GM21447 (cell line): ENCODE measurements around the gene CDKN1C.

Experiments used
- ATAC-seq: cut with Tn5 transposase; IDR thresholded peaks from one replicate; pipeline ENCODE4 v1.9.1; 2021; ENCODE audit not compliant: unreplicated experiment

CDKN1C gene

DNA sequence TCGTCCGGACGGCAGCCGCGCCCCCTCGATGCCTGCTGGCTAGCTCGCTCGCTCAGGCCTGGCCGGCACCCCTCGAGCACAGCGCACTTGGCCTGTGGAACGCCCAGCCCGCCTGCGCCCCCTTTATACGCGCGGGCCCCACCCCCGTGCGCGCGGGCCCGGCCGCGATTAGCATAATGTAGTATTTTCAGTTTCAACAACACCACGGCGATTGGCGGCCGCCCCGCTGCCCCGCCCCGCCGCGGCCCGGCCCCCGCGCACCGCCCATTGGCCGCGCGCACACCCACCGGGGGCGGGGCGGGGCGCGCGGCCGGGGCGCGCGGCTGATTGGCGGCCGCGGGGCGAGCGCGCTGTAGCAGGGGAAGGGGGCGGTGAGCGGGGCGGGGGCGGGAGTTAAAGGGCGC is at the start of gene CDKN1C:
Gene CDKN1C (minus strand): TSS at position 98 of the 404 bp plus-strand sequence. CDS start 319 bp downstream, outside the sequence.
- peak; percentile 74 for ATAC-seq

- no peak for ATAC-seq
Observed at GRCh38 chr11:2934611-2935239, 49.1 kb upstream of the CDKN1C start.

- no peak for ATAC-seq
Observed at GRCh38 chr11:2934021-2934550, 48.5 kb upstream of the CDKN1C start.

DNA sequence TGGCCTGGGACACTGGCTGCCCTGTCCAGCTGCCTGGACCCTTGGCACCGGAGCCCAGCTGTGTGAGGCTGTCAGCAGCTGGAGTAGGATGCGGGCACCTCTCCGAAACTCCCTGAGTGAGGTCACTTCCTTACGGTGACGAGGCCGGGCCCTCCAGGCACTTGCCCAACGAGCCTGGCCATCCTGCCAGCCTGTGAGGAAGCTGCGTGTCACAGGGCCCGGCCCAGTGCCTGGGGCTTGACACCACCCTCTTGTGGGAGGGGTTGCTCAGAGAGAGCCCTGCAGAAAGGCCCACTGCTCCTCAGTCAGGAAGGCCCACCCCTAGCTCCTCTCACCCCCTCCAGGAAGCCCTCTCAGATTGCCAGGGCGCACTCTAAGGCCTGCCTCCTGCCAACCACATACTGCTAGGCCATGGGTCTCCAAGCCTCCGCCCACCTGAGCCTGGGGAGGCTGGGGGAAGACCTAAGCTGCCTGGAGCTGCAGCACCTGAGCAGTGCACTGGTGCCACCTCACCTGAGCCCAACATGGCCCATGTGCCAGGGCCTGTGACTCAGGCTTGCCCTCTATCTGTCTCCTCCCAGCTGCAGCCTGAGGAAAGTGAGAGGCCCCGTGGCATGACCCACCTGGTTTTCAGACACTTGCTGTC is 47.9 kb upstream of the CDKN1C start:
- no peak for ATAC-seq

DNA sequence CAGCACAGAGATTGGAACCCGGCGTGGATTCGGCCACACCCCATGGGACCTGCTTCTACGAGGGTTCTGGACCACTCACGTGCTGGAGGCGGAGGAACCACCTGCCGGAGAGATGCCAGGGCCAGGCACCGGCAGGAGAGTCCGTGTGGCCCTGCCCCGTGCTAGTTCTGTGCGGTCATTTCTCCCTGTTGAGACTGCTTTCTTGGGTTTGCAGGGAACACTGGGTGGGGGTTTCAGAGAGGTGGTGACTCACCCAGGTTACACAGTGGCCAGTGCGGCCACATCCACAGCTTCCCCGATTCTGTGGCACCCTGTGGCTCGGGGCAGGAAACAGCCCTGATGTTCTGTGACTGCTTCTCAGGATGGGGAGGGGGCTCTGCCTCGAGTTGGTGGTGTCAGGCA is 47.3 kb upstream of the CDKN1C start:
- no peak for ATAC-seq

DNA sequence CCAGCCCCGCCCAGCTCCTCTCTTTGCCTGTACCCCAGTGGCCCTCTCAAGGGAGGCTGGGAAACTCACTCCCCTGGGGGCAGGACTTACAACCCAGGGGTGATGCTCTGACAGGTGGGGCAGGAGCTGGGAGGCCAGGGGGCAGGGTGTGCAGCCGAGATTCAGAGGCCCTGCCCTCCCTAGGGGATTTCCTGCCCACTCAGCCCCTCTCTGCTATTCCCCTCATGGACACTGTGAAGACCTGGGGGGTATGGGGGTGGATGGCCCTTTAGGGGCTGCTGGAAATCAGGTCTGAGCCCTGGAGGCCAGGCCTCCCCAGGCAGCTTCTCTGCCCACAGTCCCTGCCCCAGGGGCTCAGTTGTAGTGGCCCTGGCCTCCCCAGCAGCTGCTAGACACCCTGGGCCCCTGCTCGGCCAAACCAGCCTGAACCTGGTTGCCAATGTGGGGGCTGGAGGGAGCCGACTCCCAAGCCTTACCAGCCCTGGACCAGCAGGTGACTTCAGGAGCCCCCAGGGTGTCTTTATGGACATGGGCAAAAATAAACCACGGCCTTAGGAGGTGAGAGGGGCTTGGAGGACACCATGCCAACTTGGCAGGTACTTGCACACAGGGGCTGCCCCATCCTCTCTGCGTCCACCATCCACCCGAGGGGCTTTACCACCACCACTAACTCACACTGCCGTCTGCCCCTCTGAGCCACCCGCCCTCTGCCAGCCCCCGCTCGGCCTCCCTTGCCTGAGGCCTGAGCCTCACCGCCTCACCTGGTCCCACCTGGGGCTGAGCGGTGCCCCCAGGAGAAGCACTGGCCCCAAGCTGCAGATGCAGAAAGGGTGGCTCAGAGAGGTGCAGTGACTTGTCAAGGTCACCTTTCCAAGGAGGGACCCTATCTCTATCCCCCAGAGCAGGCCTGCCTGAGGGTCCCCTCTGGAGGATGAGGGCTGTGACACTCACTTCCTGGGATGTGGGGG is 46.5 kb upstream of the CDKN1C start:
- no peak for ATAC-seq

GRCh38 chr11:2931420-2931746 is 45.8 kb upstream of the CDKN1C start:
- ATAC-seq: no peak

DNA sequence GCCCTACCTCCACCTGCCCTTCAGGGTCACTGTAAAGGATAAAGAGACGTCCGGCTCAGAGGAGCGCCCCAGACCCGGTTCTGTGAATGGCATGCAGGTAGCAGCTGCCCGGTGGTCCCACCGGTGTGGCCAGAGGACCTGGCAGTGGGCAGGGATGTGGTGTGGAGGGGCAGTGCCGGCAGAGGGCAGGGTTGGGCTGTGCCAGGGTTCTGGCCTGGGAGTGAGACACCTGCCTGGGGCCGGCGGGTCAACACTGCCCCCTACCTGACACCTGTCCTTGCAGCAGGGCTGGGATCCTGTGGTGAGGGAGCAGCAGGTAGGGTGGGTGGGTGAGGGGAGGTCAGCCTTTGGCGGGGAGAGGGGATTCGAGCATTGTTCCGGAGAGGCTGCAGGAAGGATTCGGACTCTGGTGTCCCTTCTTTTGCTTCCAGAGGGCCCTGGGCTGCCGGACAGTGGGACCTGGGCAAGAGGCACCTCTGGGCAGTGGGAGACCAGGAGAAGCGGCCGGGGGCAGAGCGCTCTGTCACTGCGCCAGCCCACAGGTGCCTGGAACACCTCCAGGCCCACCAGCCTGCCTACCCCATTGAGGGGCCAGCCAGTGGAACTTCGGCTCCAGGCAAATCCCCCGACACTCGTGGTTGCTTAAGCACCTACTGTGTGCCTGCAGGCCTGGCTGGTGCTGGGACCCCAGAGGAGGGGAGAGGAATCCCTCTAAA is 45.3 kb upstream of the CDKN1C start:
- peak; percentile 47 for ATAC-seq

- peak; percentile 52 for ATAC-seq
Observed at GRCh38 chr11:2929950-2930703, 44.6 kb upstream of the CDKN1C start.

GRCh38 chr11:2929531-2929949 is 44.0 kb upstream of the CDKN1C start:
- no peak for ATAC-seq

GRCh38 chr11:2928605-2929530 is 43.3 kb upstream of the CDKN1C start, which contains the start of gene PHLDA2:
TSS of gene PHLDA2 (minus strand) at chr11:2929420. CDS start at chr11:2929364, 56 bp downstream.
- ATAC-seq: no peak

GRCh38 chr11:2927851-2928604 is 42.5 kb upstream of the CDKN1C start:
- no peak for ATAC-seq

DNA sequence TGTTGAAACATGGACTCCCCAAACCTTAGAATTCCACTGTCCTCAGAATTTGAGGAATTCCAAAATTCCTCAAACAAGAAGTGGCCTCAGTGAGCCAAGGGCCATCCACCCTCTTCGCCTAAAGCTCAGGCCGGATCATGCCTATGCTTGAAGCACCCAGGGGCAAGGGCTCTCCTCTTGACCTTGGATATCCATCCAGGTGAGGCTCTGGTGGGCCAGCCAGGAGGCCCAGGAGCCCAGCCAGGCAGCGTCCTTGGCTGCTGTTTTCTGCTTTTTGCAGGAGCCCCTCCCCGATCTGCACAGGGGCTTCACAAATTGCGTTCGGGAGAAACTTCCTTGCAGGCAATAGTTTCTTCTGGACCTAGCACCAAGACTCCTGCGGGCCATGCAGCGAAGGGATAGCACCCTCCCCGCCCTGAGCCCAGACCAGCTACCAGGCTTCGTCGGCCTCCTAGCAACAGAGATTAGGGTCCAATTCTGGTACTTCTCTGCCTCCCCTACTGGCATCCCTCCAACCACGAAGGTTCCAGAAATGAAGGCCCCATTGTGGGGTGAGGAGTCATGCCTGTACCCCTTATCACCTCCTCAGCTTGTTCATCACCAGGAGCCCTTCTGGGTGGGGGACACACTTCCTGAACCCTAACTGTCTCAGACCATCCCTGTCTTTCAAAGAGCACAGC is 41.7 kb upstream of the CDKN1C start:
- ATAC-seq: no peak

GRCh38 chr11:2926611-2927051 is 41.1 kb upstream of the CDKN1C start:
- no peak for ATAC-seq

- ATAC-seq: no peak
Observed at GRCh38 chr11:2924821-2925675, 39.5 kb upstream of the CDKN1C start.

- ATAC-seq: no peak
Observed at GRCh38 chr11:2924381-2924780, 38.8 kb upstream of the CDKN1C start.
